GM12878 (cell line): ENCODE measurements around the gene RMND5A. TPM values are rescaled to one million over a fixed set of nuclear protein-coding genes. Genes with fewer than 3 reads are reported as not detected.
A peak's percentile ranks its signal among the peaks of the same experiment; 100 is the strongest.

Experiments
- ATAC-seq: fragments of 200-7000 bp; cut with Tn5 transposase; 3 replicates; pipeline ENCODE4 v1.9.1; 2020; ENCODE audit warnings: mild to moderate bottlenecking, moderate library complexity
- BruUV-seq: library from RNA; stranded (reverse); fragments of 400-500 nt; replicated peaks from 2 replicates; lab custom pipeline; 2021; lab: Mats Ljungman, UMichigan
- CTCF ChIA-PET: fragments of 300-600 bp; sonication (Branson Sonifier 250); formaldehyde crosslinking; extraction: SDS; loops from one replicate; lab custom pipeline; 2021; ENCODE audit warnings: inconsistent platforms; lab: Yijun Ruan, JAX
- POLR2A ChIA-PET: fragments of 350-600 bp; formaldehyde crosslinking; extraction: SDS; loops from one replicate; lab custom pipeline; 2021; ENCODE audit warnings: inconsistent platforms; lab: Charles Lee
- RAD21 ChIA-PET: fragments of 300-600 bp; sonication (Branson Sonifier 250); formaldehyde crosslinking; loops from one replicate; lab custom pipeline; 2023; ENCODE audit warnings: antibody characterized with exemption; ENCODE audit not compliant: unreplicated experiment; lab: Charles Lee
- SMC1A ChIA-PET: fragments of 300-600 bp; sonication (Branson Sonifier 250); formaldehyde crosslinking; loops from one replicate; lab custom pipeline; 2023; ENCODE audit not compliant: unreplicated experiment, uncharacterized antibody; lab: Charles Lee
- DNase-seq: peaks from one replicate; pipeline ENCODE4 v3.0.0-alpha.2; 2011; ENCODE audit warnings: low read depth, low spot score
- FAIRE-seq: peaks from 3 replicates; lab custom pipeline; 2011; peaks lifted over from hg19 to GRCh38; lab: Jason Lieb, UNC
- H2AFZ ChIP-seq: 2 replicates; pipeline ENCODE4 v1.6.0; 2011; ENCODE audit warnings: low read depth, low read length, control low read depth; ENCODE audit not compliant: control insufficient read depth
- H3K27ac ChIP-seq: 2 replicates; pipeline ENCODE4 v1.5.1; 2011; ENCODE audit warnings: control low read depth; ENCODE audit not compliant: control insufficient read depth, insufficient read depth
- H3K27me3 ChIP-seq, 2 experiments: replicated peaks in 1 of 2; 2 replicates each; pipeline versions ENCODE4 v1.6.0 to v1.6.1; 2011; ENCODE audit warnings: low read length in 1 of 2; ENCODE audit not compliant: control insufficient read depth in 2 of 2, insufficient read depth in 2 of 2
- H3K36me3 ChIP-seq, 2 experiments: 2 replicates each; pipeline ENCODE4 v1.5.1; 2011; ENCODE audit warnings: low read length in 1 of 2; ENCODE audit not compliant: control insufficient read depth in 2 of 2, insufficient read depth in 2 of 2
- H3K4me1 ChIP-seq: 2 replicates; pipeline ENCODE4 v1.6.1; 2011; ENCODE audit warnings: mild to moderate bottlenecking, low read length, moderate library complexity, mixed read lengths; ENCODE audit not compliant: control insufficient read depth, insufficient read depth
- H3K4me2 ChIP-seq: 2 replicates; pipeline ENCODE4 v1.6.0; 2011; ENCODE audit warnings: control low read depth; ENCODE audit not compliant: control insufficient read depth, insufficient read depth
- H3K4me3 ChIP-seq: fragments of 200-600 bp; sonication (generic); 2 replicates; pipeline ENCODE4 v1.5.1; 2016
- H3K79me2 ChIP-seq: 2 replicates; pipeline ENCODE4 v1.6.0; 2011; ENCODE audit warnings: low read length; ENCODE audit not compliant: control insufficient read depth, insufficient read depth
- H3K9ac ChIP-seq: 2 replicates; pipeline ENCODE4 v1.8.0; 2011; ENCODE audit warnings: low read length, control low read depth, mixed read lengths; ENCODE audit not compliant: control insufficient read depth, insufficient read depth
- H3K9me3 ChIP-seq: replicated peaks from 3 replicates; pipeline ENCODE4 v1.5.1; 2011; ENCODE audit warnings: mild to moderate bottlenecking, low read length; ENCODE audit not compliant: control insufficient read depth, insufficient read depth
- H4K20me1 ChIP-seq: 2 replicates; pipeline ENCODE4 v1.6.0; 2011; ENCODE audit not compliant: control insufficient read depth, insufficient read depth
- CHD1 ChIP-seq: IDR thresholded peaks from 2 replicates; pipeline ENCODE4 v1.6.1; 2012; ENCODE audit warnings: low read depth, low read length, improper control_type of control experiment
- CREB1 ChIP-seq: IDR thresholded peaks from 2 replicates; pipeline ENCODE4 v1.6.1; 2012; ENCODE audit warnings: low read depth, mild to moderate bottlenecking, inconsistent platforms
- FOS ChIP-seq: IDR thresholded peaks from 3 replicates; pipeline ENCODE4 v1.6.1; 2011; ENCODE audit warnings: borderline replicate concordance; ENCODE audit not compliant: insufficient read length; ENCODE audit errors: extremely low read depth
- FOXK2 ChIP-seq: fragments of 450-650 bp; IDR thresholded peaks from 2 replicates; pipeline ENCODE4 v1.6.1; 2017; ENCODE audit warnings: mild to moderate bottlenecking, moderate library complexity
- JUND ChIP-seq: IDR thresholded peaks from 2 replicates; pipeline ENCODE4 v1.6.1; 2012; ENCODE audit warnings: low read depth, mild to moderate bottlenecking, low read length, improper control_type of control experiment, moderate library complexity
- NFYB ChIP-seq: IDR thresholded peaks from 2 replicates; pipeline ENCODE4 v1.6.1; 2011; ENCODE audit warnings: low read depth, mild to moderate bottlenecking, low read length, improper control_type of control experiment, moderate library complexity; ENCODE audit not compliant: insufficient read depth
- SIX5 ChIP-seq: IDR thresholded peaks from 2 replicates; pipeline ENCODE4 v1.6.1; 2011; ENCODE audit warnings: mild to moderate bottlenecking, low read depth, low read length, moderate library complexity; ENCODE audit not compliant: severe bottlenecking
- SMC3 ChIP-seq: IDR thresholded peaks from 2 replicates; pipeline ENCODE4 v1.6.1; 2011; ENCODE audit warnings: low read length, improper control_type of control experiment, borderline replicate concordance
- TAF1 ChIP-seq: IDR thresholded peaks from 2 replicates; pipeline ENCODE4 v1.6.1; 2011; ENCODE audit warnings: mild to moderate bottlenecking, low read depth, low read length, borderline replicate concordance
- WGBS: methylation state at CpG from one replicate; pipeline ENCODE4 v1.1.6; 2016; ENCODE audit warnings: low lambda C conversion rate; ENCODE audit not compliant: insufficient replicate concordance, insufficient coverage; ENCODE audit errors: missing lambda C conversion rate; 5-methylcytosine and 5-hydroxymethylcytosine counted together
- in situ Hi-C: fragments of 300-500 bp; cut with MboI; formaldehyde crosslinking; loops from 9 replicates; pipeline ENCODE4 v1.14.3; 2018; ENCODE audit warnings: mixed read lengths
- intact Hi-C: fragments of 100-400 bp; cut with micrococcal nuclease; formaldehyde crosslinking; loops from one replicate; pipeline ENCODE4 v1.14.2; 2022; ENCODE audit not compliant: unreplicated experiment
- polyA plus RNA-seq, 11 experiments: library from polyadenylated mRNA; depleted of rRNA in 4 of 11; unstranded in 6 of 11; stranded (reverse) in 5 of 11; fragments of >200 nt; fragmentation: Nextera tagmentation in 4 of 11; fragmentation: Illumina TruSeq in 1 of 11; extraction: Ambion mirVana in 4 of 11; extraction: Trizol in 1 of 11; gene quantifications; 1 replicate in 1 of 11; 2 replicates in 10 of 11; pipeline versions ENCODE4 v1.2.1 to v1.2.3, GENCODE V29; 2011 to 2016; ENCODE audit warnings: inconsistent platforms in 2 of 11, missing spikeins in 2 of 11, low read depth in 1 of 11
- total RNA-seq, 4 experiments: library from RNA; depleted of rRNA in 3 of 4; stranded (reverse); fragments of >200 nt in 3 of 4; fragmentation: Illumina TruSeq in 1 of 4; extraction: Trizol in 1 of 4; gene quantifications; 2 replicates each; pipeline versions ENCODE4 v1.2.1 to v1.2.3, GENCODE V29; 2013 to 2021
- TF ChIP-seq, protein P1 (sequence below): fragments of 450-650 bp; conservative IDR thresholded peaks from 2 replicates; pipeline ENCODE4 v1.6.1; 2017; ENCODE audit warnings: mild to moderate bottlenecking, moderate library complexity

Gene RMND5A
- total and polyA plus RNA-seq, 10 of the 15 experiments (the other 5 are each of a cell fraction or from before 2014, with no cell fraction given): 8.3 to 33.6 (median 23.2) TPM

- TF ChIP-seq FOS (peak; percentile 4), CHD1 (peak; percentile 94), SIX5 (peak; percentile 19), JUND (peak; percentile 76; the same call in 1 of the 2 replicates), NFYB (peak; percentile 76), FOXK2 (peak; percentile 82), TAF1 (peak; percentile 54; the same call in 1 of the 2 replicates)
- TF ChIP-seq, protein P1, sequence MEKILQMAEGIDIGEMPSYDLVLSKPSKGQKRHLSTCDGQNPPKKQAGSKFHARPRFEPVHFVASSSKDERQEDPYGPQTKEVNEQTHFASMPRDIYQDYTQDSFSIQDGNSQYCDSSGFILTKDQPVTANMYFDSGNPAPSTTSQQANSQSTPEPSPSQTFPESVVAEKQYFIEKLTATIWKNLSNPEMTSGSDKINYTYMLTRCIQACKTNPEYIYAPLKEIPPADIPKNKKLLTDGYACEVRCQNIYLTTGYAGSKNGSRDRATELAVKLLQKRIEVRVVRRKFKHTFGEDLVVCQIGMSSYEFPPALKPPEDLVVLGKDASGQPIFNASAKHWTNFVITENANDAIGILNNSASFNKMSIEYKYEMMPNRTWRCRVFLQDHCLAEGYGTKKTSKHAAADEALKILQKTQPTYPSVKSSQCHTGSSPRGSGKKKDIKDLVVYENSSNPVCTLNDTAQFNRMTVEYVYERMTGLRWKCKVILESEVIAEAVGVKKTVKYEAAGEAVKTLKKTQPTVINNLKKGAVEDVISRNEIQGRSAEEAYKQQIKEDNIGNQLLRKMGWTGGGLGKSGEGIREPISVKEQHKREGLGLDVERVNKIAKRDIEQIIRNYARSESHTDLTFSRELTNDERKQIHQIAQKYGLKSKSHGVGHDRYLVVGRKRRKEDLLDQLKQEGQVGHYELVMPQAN: 0 out of 2 replicates have a peak, but pooled peaks have one; percentile 41
Observed at GRCh38 chr2:86719637-86720539, at the start of gene RMND5A (continued).

DNA sequence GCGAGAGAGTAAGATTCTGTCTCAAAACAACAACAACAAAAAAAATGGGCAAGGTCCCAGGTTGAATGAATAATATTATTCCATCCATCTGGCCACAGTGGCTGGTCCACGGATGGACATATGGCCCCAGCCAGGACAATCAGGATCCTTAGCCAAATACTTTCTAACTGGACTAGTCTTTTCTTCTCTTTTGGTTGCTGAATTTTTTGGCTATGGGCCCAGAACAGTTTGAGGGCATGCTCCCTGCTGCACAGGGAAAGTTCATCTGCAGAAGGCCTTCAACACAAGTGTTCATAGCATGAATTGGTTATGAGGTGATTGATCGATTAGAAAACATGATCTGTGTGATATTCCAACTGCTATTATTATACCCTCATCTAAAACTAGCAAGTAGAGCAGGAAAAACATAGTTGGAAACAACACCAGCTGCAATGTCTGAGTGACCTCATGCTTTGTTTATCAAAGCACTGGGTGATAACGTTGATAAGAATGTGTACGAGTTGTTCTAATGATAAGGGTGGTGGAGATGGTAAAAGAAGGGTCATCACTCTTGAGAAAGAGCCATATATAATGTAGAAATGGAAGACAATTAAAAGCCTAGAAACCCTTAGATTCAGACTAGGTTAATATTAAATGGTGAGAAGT is 48.6 kb upstream of the RMND5A start:
- CTCF ChIA-PET: no interaction called here
- Histone ChIP-seq H4K20me1 (no peaks in the 10 kb centered on the region), H3K27me3 (no peaks in the 10 kb centered on the region), H3K36me3 (no peaks in the 10 kb centered on the region), H3K4me2 (no peak overlapping the region), H3K9me3 (no peaks in the 10 kb centered on the region), H3K4me3 (no peak overlapping the region), H3K79me2 (no peaks in the 10 kb centered on the region), H3K4me1 (no peaks in the 10 kb centered on the region), H2AFZ (no peak overlapping the region), H3K27ac (no peak overlapping the region), H3K9ac (no peak overlapping the region)
- ATAC-seq: no peak
- POLR2A ChIA-PET: no interaction called here
- SMC1A ChIA-PET: no interaction called here
- WGBS: 45% methylated on average over 5 of the region's 5 CpGs
- in situ Hi-C loops: no loop called here
- FAIRE-seq: no peak
- intact Hi-C loops: no loop called here
- BruUV-seq: no TSS peak
- no peak for TF ChIP-seq SMC3
- TF ChIP-seq CREB1: no peak
- no peak for DNase-seq
- RAD21 ChIA-PET: no interaction called here
